HG02970 (cell line): Measurements from ENCODE around the gene PRAMEF6.
"Not testable (repeated sequence)": the region's sequence is repeated elsewhere in the genome, so short reads cannot be mapped to it uniquely, and the experiment has no call there.

Experiments used
- ATAC-seq: cut with Tn5 transposase; IDR thresholded peaks from one replicate; pipeline ENCODE4 v1.9.1; 2021; ENCODE audit warnings: mild to moderate bottlenecking, moderate library complexity, moderate number of reproducible peaks; ENCODE audit not compliant: unreplicated experiment, low FRiP score

The PRAMEF6 gene

GRCh38 chr1:12947480-12947879 is at the start of gene PRAMEF6:
Gene PRAMEF6 (minus strand): TSS chr1:12947580. CDS start chr1:12942518, 5,062 bp downstream.
- ATAC-seq: not testable (repeated sequence)

DNA sequence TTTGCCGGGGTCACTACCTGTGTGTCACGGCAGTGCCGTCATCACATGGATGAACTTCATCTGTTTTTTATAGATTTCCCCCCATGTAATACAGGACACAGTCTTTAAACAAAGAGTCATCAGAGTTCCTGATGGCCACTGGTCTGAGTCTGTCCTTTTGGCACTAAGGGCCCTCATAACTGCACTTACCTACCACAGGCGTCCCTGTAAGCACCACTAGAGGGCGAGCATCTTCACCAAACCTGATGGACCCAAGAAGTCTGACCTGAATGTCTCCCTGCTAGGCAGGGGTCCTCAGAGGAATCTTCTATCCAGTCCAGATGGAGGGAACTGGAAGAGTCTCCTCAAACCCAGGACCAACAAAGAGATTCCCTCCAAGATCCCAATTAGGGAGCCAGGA is 23.0 kb downstream of the PRAMEF6 start:
- not testable (repeated sequence) for ATAC-seq

DNA sequence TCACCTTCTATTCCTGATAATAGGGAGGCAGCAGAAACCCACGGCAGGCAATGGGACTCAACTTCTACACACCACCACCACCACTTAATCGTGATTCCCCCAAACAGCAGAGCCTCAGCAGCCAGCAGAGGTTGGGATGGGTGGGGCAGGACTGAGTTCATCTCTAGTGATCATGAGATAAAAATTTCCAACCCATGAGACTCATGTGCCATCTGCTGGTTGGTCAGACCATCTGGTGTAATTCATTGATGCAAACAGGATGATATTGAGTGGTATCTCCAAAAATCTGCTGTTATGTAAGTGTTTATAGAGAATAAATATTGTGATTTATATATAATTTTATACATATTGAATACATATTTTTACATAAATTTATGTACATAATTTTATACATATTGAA is 25.6 kb downstream of the PRAMEF6 start:
- ATAC-seq: not testable (repeated sequence)

GRCh38 chr1:12916310-12916709 is 31.1 kb downstream of the PRAMEF6 start, which contains the start of gene PRAMEF7:
Gene PRAMEF7 (plus strand): TSS chr1:12916610. CDS start chr1:12917693, 1,083 bp downstream.
- not testable (repeated sequence) for ATAC-seq

- ATAC-seq: not testable (repeated sequence)
Measured at GRCh38 chr1:12903793-12904572, 43.4 kb downstream of the PRAMEF6 start.

DNA sequence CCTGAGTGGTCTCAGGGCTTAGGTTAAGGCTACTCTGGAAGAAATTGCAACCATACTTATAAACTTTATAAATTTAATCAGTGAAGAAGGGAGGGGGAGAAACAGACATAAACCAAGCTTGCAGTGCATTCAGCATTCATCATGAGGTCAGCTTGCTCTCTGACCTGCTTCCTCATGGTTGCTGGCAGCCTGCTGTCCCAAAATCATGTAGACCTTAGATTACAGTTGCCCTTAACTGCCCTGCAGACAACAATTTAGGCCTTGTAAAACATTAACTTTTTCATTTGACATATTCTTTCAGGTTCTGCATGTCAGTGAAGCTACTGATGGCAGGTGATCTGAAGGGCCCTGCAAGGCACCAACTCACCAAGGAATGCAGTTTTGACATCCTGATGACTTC is 48.2 kb downstream of the PRAMEF6 start:
- ATAC-seq: not testable (repeated sequence)

- ATAC-seq: not testable (repeated sequence)
Measured at GRCh38 chr1:12898170-12898569, 49.2 kb downstream of the PRAMEF6 start, which contains the start of gene PRAMEF10. Gene PRAMEF10 (minus strand): TSS chr1:12898270. CDS start chr1:12895847, 2,423 bp downstream.
